A549 (cell line): ENCODE results near the gene GRIA1.

Source experiments
- BCL3 ChIP-seq: fragments of >200 bp; sonication (Bioruptor Twin); formaldehyde crosslinking; IDR thresholded peaks from 3 replicates; pipeline ENCODE4 v1.6.1; 2016
- BHLHE40 ChIP-seq: IDR thresholded peaks from 2 replicates; pipeline ENCODE4 v1.6.1; 2012; ENCODE audit warnings: low read depth, low read length, inconsistent platforms
- CTCF ChIP-seq: fragments of >200 bp; sonication (Bioruptor Twin); formaldehyde crosslinking; IDR thresholded peaks from 3 replicates; pipeline ENCODE4 v1.5.1; 2016
- JUN ChIP-seq, 2 experiments: fragments of >200 bp; sonication (Bioruptor Twin); formaldehyde crosslinking; IDR thresholded peaks; 2 replicates in 1 of 2; 3 replicates in 1 of 2; pipeline ENCODE4 v1.6.1; 2016 to 2017
- MAFK ChIP-seq: fragments of 450-650 bp; IDR thresholded peaks from 2 replicates; pipeline ENCODE4 v1.6.1; 2014; ENCODE audit not compliant: partially characterized antibody
- MAX ChIP-seq: IDR thresholded peaks from 2 replicates; pipeline ENCODE4 v1.6.1; 2012
- PBX3 ChIP-seq: IDR thresholded peaks from 2 replicates; pipeline ENCODE4 v1.6.1; 2012
- POLR2A ChIP-seq: IDR thresholded peaks from 2 replicates; pipeline ENCODE4 v1.6.1; 2012; ENCODE audit warnings: mild to moderate bottlenecking, low read length
- SMC3 ChIP-seq: fragments of >200 bp; sonication (Bioruptor Twin); formaldehyde crosslinking; IDR thresholded peaks from 3 replicates; pipeline ENCODE4 v1.6.1; 2018; ENCODE audit warnings: inconsistent platforms
- SREBF2 ChIP-seq: fragments of 450-650 bp; IDR thresholded peaks from 2 replicates; pipeline ENCODE4 v1.6.1; 2014; ENCODE audit warnings: mild to moderate bottlenecking, moderate library complexity
- USF2 ChIP-seq: fragments of 450-650 bp; IDR thresholded peaks from 2 replicates; pipeline ENCODE4 v1.6.1; 2014; ENCODE audit warnings: antibody characterized with exemption
- ZC3H11A ChIP-seq: fragments of 450-650 bp; IDR thresholded peaks from 2 replicates; pipeline ENCODE4 v1.6.1; 2014; ENCODE audit warnings: antibody characterized with exemption, mild to moderate bottlenecking

GRCh38 chr5:153467546-153467945 lies 22.9 kb upstream of the GRIA1 start:
- TF ChIP-seq CTCF (no peak), BHLHE40 (no peak), JUN (IDR thresholded peaks at IDR 0.05) (no peak), ZC3H11A (no peak), SREBF2 (no peak), BCL3 (no peak), SMC3 (no peak), PBX3 (no peak), MAFK (no peak), POLR2A (no peak), MAX (no peak), USF2 (no peak)
